ENCODE results near the gene LSM11. TPM values are rescaled to one million over a fixed set of nuclear protein-coding genes. Genes with fewer than 3 reads are reported as not detected.
A peak's percentile ranks its signal among the peaks of the same experiment; 100 is the strongest.

LSM11 gene
- polyA plus RNA-seq, 10 donors = 5.8 to 11.3 (median 7.6) TPM

GRCh38 chr5:157767689-157768088 lies 24.2 kb downstream of the LSM11 start:
- peak in 2 of 3 donors; percentile 7 to 21 for DNase-seq

DNA sequence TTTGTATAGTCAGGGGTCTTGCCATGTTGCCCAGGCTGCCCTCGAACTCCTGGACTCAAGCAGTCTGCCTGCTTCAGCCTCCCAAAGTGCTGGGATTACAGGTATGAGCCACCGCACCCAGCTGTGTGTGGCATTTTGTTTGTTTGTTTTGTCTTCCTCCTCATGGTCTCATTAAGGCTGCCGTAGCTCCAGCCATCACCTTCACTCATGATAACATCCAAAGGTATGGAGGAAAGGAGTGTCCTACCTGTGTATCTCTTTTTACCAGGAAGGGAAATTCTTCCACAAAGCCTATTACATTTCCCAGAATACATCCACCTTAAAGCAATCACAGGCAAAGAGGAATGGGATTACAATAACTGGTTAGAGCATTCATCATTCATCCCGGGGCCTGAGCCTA lies 27.2 kb downstream of the LSM11 start:
- DNase-seq = no peak

DNA sequence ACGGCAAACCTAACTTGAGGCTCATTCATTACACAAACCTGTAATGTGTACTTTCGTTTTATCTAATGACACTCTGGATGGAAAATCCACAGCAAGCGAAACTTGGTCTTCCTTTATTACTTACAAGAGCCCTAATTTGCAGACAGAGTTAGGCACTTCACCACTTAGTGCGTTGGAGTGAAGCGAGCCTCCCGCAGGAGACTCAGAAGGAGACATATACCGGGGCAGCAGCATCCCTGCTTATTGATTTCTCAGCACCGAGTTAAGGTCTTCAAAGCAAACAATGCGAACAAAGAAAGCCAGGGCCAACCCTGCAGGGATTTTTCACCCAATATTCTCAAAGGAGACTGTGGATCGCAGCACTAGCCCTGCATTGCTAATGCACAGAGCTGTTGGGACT lies 28.6 kb downstream of the LSM11 start:
- no peak for DNase-seq

DNA sequence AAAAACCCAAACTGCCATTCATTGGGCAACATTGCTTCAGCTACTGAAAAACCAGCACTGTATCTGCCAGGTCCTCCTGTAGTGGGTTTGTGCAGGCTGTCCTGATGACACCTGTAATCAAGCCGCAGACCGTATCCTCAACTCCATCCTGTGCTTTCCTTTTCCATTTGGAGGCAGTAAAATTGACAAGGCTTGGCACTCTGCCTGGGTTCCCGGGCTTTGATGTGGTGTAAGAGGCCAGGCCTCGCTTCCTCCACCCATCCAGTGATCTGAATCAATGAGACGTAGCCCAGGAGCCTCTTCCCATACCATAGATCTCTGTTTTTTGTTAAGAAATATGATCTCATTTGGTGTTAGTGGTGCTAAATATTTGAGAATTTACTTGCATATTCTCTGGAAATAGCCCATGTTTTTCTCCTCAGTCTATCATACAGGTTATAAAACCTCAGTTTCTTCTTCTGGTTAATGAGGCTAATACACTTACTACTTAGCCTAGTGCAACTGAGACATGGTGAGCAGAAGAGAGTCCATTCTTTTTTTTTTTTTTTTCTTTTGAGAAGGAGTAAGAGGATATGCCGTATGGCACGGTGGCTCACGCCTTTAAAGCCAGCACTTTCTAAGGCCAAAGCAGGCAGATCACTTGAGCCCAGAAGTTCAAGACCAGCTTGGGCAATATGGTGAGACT lies 34.8 kb downstream of the LSM11 start:
- peak in 1 of 3 donors; percentile 12 for DNase-seq

DNA sequence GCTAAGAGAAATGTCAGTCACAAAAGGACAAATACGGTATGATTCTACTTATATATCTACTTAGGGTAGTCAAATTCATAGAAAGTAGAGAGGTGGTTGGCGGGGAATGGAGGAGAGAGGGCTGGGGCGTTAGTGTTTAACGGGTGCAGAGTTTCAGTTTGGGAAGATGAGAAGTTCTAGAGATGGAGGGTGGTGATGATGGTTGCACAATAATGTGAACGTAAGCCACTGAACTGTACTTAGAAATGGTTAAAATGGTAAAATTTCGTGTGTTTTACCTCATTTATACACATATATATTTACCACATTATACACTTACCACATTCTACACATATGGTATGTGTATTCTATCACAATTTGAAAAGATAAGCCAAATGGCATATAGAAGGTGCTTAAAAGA lies 35.7 kb downstream of the LSM11 start:
- no peak for DNase-seq

- DNase-seq = no peak
Observed at GRCh38 chr5:157785801-157786200, 42.3 kb downstream of the LSM11 start.

GRCh38 chr5:157793301-157793700 lies 49.8 kb downstream of the LSM11 start:
- no peak for DNase-seq

- DNase-seq = no peak
Observed at GRCh38 chr5:157799578-157799977, 56.1 kb downstream of the LSM11 start.

- no peak for DNase-seq
Observed at GRCh38 chr5:157800137-157800536, 56.6 kb downstream of the LSM11 start.

DNA sequence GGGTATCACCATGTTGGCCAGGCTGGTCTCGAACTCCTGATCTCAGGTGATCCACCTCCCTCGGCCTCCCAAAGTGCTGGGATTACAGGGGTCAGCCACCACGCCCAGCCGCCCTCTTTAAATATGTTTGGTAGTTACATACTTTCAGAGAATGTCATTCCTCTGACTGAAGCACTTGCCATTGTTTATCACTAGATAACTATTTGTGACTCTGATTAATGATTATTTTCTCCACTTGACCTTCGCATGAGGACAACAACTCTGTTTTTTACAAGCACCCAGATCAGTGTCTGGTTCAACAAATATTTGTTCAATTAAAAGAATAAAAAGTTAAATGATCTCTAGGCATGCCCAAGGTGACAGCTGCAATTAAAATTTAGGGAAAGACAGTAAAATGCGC lies 59.2 kb downstream of the LSM11 start:
- no peak for DNase-seq

DNA sequence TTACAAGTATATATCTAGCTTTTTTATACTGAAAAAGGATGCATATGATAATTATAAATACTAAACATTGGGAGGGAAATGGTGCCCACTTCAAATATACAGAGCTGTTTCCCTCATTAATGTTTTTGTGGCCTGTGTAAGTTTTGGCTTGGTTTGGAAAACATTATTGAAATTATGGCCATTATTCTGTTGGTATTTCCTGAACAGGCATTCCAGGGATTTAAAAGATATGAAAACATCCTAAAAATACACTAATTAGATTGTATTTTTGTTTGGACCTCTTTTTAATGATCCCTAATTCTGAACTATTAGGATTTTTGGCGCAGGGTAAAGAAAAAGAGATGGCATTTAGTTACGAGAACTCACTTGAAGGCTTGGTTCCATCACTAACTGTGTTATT lies 64.5 kb downstream of the LSM11 start:
- no peak for DNase-seq

Other genes with a start within 250 kb of the LSM11 start
- gene ADAM19, start 167.9 kb upstream of the LSM11 start, polyA plus RNA-seq (ENCODE audit: insufficient read length in 10 of 10) = 10 to 100 TPM; 15.4 to 27.2 (median 20.0) TPM
- gene SOX30, start 91.3 kb upstream of the LSM11 start, polyA plus RNA-seq (ENCODE audit: insufficient read length in 10 of 10) = under 1 TPM; 0.15 to 0.63 (median 0.31) TPM
- not detected for gene C5orf52, start 72.2 kb upstream of the LSM11 start, polyA plus RNA-seq (ENCODE audit: insufficient read length in 10 of 10)
- 10 to 100 TPM; 20.1 to 29.1 (median 24.2) TPM for gene THG1L, start 12.3 kb upstream of the LSM11 start, polyA plus RNA-seq (ENCODE audit: insufficient read length in 10 of 10)
- gene CLINT1, start 115.4 kb downstream of the LSM11 start, polyA plus RNA-seq (ENCODE audit: insufficient read length in 10 of 10) = 10 to 100 TPM; 57.5 to 84.3 (median 68.6) TPM

All from muscle of back (tissue), 11 donors.